Esophagus squamous epithelium (tissue), 4 donors: Measurements from ENCODE around the gene CERS4.

Experiments used
- POLR2A ChIP-seq, 4 donors: fragments of 450-650 bp; IDR thresholded peaks; one replicate each; pipeline ENCODE4 v1.6.1; 2017; ENCODE audit warnings: antibody characterized with exemption in 4 of 4, mild to moderate bottlenecking in 4 of 4, moderate library complexity in 3 of 4
- TF ChIP-seq, protein P1 (sequence below), 6 experiments: fragments of 450-650 bp in 4 of 6; fragments of 200-600 bp in 2 of 6; sonication (generic) in 2 of 6; IDR thresholded peaks; one replicate each; pipeline ENCODE4 v1.5.1; 2016 to 2019; ENCODE audit warnings: antibody characterized with exemption in 6 of 6, mild to moderate bottlenecking in 4 of 6, moderate library complexity in 4 of 6

DNA sequence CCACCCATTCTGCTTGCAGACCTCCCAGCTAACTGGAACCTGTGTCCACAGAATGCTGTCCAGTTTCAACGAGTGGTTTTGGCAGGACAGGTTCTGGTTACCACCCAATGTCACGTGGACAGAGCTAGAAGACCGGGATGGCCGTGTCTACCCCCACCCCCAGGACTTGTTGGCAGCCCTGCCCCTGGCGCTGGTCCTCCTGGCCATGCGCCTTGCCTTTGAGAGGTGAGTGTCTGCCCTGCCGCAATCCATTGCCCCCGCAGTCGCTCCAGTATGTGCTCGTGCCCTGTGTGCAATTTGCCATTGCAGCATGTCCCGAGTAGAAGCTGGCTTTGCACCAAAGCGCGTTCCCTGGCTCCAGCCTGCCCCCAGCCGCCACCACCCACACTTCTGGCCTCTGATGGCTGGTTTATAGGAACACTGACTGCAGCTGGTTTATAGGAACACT, 41.9 kb downstream of the CERS4 start:
- TF ChIP-seq, protein P1, sequence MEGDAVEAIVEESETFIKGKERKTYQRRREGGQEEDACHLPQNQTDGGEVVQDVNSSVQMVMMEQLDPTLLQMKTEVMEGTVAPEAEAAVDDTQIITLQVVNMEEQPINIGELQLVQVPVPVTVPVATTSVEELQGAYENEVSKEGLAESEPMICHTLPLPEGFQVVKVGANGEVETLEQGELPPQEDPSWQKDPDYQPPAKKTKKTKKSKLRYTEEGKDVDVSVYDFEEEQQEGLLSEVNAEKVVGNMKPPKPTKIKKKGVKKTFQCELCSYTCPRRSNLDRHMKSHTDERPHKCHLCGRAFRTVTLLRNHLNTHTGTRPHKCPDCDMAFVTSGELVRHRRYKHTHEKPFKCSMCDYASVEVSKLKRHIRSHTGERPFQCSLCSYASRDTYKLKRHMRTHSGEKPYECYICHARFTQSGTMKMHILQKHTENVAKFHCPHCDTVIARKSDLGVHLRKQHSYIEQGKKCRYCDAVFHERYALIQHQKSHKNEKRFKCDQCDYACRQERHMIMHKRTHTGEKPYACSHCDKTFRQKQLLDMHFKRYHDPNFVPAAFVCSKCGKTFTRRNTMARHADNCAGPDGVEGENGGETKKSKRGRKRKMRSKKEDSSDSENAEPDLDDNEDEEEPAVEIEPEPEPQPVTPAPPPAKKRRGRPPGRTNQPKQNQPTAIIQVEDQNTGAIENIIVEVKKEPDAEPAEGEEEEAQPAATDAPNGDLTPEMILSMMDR (IDR thresholded peaks at IDR 0.05) = peak in 2 of 6 experiments; percentile 4 to 7
- TF ChIP-seq POLR2A (IDR thresholded peaks at IDR 0.05) = no peak
